ENCODE results near the gene KDELR1. TPM values are rescaled to one million over a fixed set of nuclear protein-coding genes. Genes with fewer than 3 reads are reported as not detected.
A peak's percentile ranks its signal among the peaks of the same experiment; 100 is the strongest.

Gene KDELR1
- total RNA-seq, 1 donor, result 20.0 TPM

DNA sequence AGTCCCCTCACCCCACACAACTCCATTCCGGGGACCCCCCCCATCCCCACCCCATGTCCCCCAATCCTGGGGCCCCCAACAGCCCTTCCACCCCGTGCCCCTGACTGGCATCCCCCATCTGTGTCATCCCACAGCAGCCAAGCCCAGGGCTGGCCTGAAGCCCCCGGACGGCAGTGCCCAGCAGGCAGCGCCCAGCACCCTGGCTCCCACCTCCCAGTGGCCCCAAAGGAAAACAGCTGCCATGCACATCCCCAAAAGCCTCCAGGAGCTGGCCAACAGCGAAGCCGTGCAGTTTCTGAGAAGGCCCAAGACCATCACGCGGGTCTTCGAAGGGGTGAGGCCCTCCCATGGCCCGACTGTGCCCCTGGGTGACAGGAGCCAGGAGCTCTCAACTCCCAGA lies 25.7 kb downstream of the KDELR1 start:
- H3K4me1 ChIP-seq (ENCODE audit: insufficient read depth, low read length), result peaks cover 17% of the 10 kb centered on the region

DNA sequence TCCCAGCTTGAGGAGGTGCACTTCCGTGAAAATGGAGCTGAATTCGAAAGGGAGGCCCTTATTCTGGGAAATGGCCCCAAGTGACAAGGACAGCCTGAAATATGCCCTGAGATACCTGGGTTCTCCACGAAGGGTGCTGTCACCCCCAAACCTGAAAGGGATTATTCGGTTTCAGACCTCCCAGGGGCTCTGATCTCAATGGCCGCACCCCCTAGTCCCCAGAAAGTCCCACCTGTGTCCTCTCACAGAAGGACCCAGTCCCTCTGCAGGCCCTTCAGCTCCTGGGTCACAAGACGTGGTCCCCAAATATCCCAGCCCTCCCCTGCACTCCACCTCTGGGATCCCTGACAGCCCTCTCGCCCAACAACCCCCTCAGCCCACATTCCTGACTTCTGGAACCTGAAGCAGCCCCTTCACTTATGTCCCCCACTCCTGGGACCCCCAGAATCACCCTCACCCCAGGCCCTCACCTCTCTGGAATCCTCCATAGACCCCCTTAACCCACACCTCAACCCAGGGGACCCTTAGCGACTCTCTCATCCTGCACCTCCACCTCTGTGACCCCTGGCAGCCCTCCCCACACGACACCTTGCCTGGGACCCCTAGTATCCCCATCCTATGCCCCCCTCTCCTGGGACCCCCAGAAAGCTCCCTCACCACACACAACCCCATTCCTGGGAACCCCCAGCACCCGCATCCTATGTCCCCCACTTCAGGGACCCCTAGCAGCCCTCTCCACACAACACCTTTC lies 26.6 kb downstream of the KDELR1 start:
- peak overlapping the region; percentile 21 for H3K4me3 ChIP-seq (ENCODE audit: low read length)
- H3K27me3 ChIP-seq (ENCODE audit: insufficient read depth, low read length), result no peaks in the 10 kb centered on the region

More for the DNA sequence above, 25.7 kb downstream of the KDELR1 start:
- no peak overlapping the region for H3K4me3 ChIP-seq (ENCODE audit: low read length)
- H3K9me3 ChIP-seq (ENCODE audit: low read depth, low read length), result no peaks in the 10 kb centered on the region
- H3K27me3 ChIP-seq (ENCODE audit: insufficient read depth, low read length), result no peaks in the 10 kb centered on the region

DNA sequence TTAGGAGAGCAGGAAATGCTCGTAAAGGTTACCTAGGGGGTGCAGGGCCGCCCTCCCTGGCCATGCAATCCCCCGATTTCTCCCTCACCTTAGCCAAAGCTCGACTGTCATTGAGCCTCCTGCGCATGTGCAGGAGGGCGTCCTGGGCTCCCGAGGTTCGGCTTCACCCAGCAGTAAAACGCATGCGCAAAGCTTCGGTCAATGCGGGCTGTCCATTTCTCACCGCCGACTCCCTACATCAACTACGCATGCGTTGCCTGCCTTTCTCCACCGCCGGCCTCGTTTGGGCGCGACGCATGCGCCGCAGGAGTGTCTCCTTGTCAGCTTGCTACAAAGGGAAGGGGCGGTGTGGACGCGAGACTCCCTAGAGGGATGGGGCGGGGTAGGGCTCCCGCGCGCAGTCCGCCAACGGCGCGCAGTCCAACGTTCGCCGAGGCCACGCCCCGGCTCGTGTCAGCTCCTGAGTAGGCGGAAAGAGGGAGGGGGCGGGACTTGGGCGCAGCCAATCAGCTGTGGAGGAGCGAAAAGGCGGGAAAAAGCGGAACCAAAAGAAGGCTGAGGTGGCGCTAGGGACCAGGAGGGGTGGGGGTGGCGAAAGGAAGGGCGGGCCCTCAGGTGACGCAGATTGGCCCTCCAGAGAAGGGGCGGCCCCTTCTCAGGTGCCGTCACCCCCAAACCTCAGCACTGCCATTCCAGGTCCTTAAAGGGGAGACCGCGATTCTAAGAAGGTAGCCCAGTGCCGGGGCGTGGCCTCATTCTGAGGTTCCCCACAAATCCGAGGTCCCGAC lies 27.3 kb downstream of the KDELR1 start, which contains the start of the genes SYNGR4 and TMEM143:
Gene SYNGR4, plus strand, starts transcription at position 558 of the 788 bp plus-strand sequence. CDS start 1,476 bp downstream, outside the sequence.
Gene TMEM143, minus strand, starts transcription at position 131 of the 788 bp plus-strand sequence. Its CDS starts 20 bp downstream, at position 111.
- H3K9me3 ChIP-seq (ENCODE audit: low read depth, low read length), result no peaks in the 10 kb centered on the region
- peaks cover 17% of the 10 kb centered on the region for H3K4me1 ChIP-seq (ENCODE audit: insufficient read depth, low read length)
- peak within 1 kb of the TSS; percentile 58 for H3K4me3 ChIP-seq (ENCODE audit: low read length)
- H3K27me3 ChIP-seq (ENCODE audit: insufficient read depth, low read length), result no peaks in the 10 kb centered on the region

More for the DNA sequence above, 26.6 kb downstream of the KDELR1 start:
- Histone ChIP-seq H3K9me3 (ENCODE audit: low read depth, low read length) (no peaks in the 10 kb centered on the region), H3K4me1 (ENCODE audit: insufficient read depth, low read length) (peaks cover 17% of the 10 kb centered on the region)

DNA sequence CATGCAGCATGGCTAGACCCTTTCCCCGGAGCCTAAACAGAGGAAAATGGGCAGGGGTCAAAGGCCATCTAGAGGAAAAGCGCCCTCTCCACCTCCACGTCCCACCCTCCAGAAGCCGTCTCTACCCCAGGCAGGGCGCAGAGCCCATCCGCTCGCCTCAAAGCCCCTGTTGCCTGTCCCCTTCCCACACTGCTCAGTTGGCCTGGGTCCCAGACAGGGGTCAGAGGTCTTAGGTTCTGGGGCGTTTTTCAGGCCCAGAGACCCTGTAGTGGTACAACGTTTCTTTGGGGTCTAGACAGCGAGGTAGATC lies 27.9 kb downstream of the KDELR1 start:
- H3K4me1 ChIP-seq (ENCODE audit: insufficient read depth, low read length), result peaks cover 17% of the 10 kb centered on the region
- H3K27me3 ChIP-seq (ENCODE audit: insufficient read depth, low read length), result no peaks in the 10 kb centered on the region
- H3K4me3 ChIP-seq (ENCODE audit: low read length), result peak overlapping the region; percentile 58
- H3K9me3 ChIP-seq (ENCODE audit: low read depth, low read length), result no peaks in the 10 kb centered on the region

DNA sequence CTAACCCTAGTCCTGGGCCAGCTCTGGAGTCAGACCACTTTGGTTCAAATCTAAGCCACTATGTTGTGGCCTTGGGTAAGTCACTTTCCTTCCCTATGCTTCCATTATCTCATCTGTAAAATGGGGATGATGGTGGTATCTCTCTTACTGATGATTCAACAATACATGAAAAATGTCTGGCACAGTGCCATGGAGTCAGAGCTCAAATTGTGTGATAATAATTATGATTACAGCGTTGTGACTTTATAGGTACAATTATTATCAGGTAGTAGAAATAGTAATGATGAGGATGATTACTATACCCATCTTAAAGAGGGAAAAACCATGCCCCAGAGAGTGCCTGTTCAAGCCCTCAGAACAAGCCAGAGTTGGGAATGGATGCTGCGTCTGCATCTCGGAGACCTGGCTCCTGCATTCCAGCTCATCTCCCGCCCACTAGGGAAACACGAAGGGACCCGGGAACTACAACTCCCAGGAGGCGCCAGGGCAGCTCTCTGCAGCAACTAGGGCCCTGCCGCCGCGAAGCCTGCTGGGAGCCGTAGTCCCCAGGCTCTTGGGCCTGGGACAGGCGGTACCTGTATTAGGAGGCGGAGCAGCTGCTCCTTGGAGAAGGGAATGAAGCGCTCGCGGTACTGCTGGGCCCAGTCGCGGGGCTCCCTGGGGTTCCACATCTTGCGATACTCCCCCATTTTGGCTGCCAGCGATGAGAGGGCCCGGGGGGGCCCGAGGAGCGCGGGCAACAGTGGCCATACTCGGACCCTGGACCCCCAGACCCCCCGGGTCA lies 28.4 kb downstream of the KDELR1 start:
- Histone ChIP-seq H3K9me3 (ENCODE audit: low read depth, low read length) (no peaks in the 10 kb centered on the region), H3K4me1 (ENCODE audit: insufficient read depth, low read length) (peaks cover 17% of the 10 kb centered on the region), H3K4me3 (ENCODE audit: low read length) (peak overlapping the region; percentile 58), H3K27me3 (ENCODE audit: insufficient read depth, low read length) (no peaks in the 10 kb centered on the region)

DNA sequence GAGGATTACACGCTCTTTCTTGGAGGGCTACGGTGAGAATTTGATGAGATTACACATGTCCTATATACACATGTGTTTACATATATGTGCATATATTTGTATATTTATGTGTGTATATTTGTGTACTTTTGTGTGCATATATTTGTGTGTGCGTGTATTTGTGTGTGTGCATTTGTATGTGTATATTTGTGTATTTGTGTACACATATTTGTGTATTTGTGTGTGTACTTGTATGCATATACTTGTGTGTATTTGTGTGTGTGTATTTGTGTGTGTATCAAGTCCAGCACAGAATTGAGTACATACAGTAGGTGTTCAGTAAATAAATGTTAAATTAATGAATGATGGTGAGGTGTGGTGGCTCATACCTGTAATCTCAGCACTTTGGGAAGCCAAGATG lies 29.4 kb downstream of the KDELR1 start:
- Histone ChIP-seq H3K27me3 (ENCODE audit: insufficient read depth, low read length) (no peaks in the 10 kb centered on the region), H3K9me3 (ENCODE audit: low read depth, low read length) (no peaks in the 10 kb centered on the region), H3K4me1 (ENCODE audit: insufficient read depth, low read length) (peaks cover 17% of the 10 kb centered on the region), H3K4me3 (ENCODE audit: low read length) (no peak overlapping the region)

DNA sequence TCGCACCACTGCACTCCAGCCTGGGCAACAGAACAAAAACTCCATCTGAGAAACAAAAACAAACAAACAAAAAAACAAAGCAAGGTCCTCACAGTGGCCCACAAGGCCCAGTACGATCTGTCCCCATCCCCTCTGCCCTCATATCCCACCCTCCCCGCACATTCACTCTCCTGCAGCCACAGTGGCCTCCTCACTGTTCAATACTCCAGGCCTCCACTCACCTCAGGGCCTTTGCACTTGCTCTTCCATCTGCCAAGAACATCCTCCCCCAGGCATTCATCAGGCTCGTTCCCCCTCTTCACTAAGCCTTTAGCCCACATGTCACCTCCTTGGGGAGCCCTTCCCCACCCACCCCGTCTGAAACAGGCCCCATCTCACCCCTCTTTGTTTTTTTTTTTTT lies 32.2 kb downstream of the KDELR1 start:
- H3K9me3 ChIP-seq (ENCODE audit: low read depth, low read length), result no peaks in the 10 kb centered on the region
- no peak overlapping the region for H3K4me3 ChIP-seq (ENCODE audit: low read length)
- H3K27me3 ChIP-seq (ENCODE audit: insufficient read depth, low read length), result no peaks in the 10 kb centered on the region
- peaks cover 10% of the 10 kb centered on the region for H3K4me1 ChIP-seq (ENCODE audit: insufficient read depth, low read length)

DNA sequence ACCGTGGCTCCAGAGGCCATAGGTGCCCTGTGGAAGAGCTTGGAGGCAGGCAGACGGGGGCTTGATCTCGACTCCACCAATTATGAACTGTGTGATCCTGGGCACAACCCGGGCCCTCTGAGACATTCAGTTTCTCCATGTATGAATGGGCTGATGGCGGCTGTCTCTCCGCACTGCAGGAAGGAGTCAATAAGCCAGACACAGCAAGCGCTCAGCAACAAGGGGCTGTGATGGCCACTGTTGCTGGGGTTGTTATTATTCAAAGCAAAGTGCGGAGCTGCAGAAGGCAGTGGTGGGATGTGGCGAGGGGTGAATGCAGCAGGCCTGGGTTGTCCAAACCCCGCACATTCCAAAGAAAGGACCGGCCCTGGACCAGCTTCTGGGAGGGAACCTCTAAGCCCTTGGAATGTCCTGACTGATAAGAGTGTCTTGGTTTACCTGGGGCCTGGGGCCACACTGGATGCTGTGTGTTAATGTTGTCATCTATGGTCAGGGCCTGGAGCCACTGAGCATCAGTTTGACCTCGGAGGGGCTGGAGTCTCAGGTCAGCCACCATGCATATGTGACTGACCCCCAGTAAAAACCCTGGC lies 35.9 kb downstream of the KDELR1 start:
- no peaks in the 10 kb centered on the region for H3K27me3 ChIP-seq (ENCODE audit: insufficient read depth, low read length)

DNA sequence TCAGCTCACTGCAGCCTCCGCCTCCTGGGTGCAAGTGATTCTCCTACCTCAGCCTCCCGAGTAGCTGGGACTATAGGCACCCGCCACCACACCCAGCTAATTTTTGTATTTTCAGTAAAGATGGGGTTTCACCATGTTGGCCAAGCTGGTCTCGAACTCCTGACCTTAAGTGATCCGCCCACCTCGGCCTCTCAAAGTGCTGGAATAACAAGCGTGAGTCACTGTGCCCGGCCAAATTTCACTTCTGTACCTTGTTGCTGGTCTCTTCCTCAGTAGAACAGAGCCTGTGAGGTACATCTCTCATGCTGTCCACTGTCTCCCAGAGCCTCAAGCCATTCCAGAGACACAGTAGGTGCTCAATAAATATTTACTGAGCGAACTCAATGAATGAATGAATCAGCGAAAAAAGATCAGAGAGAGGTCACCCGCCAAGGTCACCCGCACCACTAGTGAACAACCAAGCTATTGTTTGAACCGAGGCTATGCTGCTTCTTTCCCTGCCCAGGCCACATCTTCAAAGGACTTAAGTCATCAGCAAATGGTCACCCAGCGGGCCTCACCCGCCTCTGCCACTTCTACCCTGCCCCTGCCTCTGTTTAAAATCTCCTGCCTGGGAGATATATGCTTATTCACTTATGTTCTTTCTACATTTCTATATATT lies 36.9 kb downstream of the KDELR1 start:
- Histone ChIP-seq H3K9me3 (ENCODE audit: low read depth, low read length) (no peaks in the 10 kb centered on the region), H3K4me1 (ENCODE audit: insufficient read depth, low read length) (no peaks in the 10 kb centered on the region), H3K4me3 (ENCODE audit: low read length) (no peak overlapping the region), H3K27me3 (ENCODE audit: insufficient read depth, low read length) (no peaks in the 10 kb centered on the region)

More for the DNA sequence above, 35.9 kb downstream of the KDELR1 start:
- Histone ChIP-seq H3K4me1 (ENCODE audit: insufficient read depth, low read length) (no peaks in the 10 kb centered on the region), H3K4me3 (ENCODE audit: low read length) (no peak overlapping the region), H3K9me3 (ENCODE audit: low read depth, low read length) (no peaks in the 10 kb centered on the region)

DNA sequence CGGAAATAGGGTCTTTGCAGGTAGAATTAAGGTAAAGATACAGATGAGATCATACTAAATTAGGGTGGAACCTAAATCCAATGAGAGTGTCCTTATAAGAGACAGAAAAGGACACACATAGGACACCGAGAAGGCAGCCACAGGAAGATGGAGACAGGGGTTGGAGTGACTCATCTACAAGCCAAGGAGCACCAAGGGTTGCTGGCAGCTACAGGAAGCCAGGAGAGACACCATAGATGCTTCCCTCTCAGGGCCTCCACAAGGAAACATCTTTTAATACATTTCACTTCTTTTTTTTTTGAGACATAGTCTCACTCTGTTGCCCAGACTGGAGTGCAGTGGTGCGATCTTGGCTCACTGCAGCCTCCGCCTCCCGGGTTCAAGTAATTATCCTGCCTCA lies 37.7 kb downstream of the KDELR1 start:
- no peaks in the 10 kb centered on the region for H3K27me3 ChIP-seq (ENCODE audit: insufficient read depth, low read length)
- H3K9me3 ChIP-seq (ENCODE audit: low read depth, low read length), result no peaks in the 10 kb centered on the region
- no peak overlapping the region for H3K4me3 ChIP-seq (ENCODE audit: low read length)
- H3K4me1 ChIP-seq (ENCODE audit: insufficient read depth, low read length), result no peaks in the 10 kb centered on the region

DNA sequence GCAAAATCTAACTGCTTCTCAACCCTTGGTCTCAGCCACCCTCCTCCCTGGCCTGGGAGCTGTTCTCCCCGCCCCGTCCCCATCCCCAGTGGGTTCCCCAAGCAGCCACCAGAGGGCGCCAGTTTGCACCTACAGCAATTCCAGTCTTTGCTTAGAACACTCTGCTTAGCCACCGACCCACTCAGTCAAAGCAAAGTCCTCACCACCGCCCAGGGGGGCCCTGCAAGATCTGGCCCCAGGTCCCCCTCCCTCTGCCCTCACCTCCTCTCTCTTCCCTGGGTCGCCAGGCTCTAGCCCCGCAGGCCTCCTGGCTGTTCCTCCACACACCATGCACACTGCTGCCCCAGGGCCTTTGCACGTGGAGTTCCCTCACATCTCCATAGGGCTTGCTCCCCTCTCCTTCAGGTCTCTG lies 40.0 kb downstream of the KDELR1 start:
- H3K4me1 ChIP-seq (ENCODE audit: insufficient read depth, low read length), result no peaks in the 10 kb centered on the region
- no peak overlapping the region for H3K4me3 ChIP-seq (ENCODE audit: low read length)
- no peaks in the 10 kb centered on the region for H3K27me3 ChIP-seq (ENCODE audit: insufficient read depth, low read length)
- H3K9me3 ChIP-seq (ENCODE audit: low read depth, low read length), result no peaks in the 10 kb centered on the region

DNA sequence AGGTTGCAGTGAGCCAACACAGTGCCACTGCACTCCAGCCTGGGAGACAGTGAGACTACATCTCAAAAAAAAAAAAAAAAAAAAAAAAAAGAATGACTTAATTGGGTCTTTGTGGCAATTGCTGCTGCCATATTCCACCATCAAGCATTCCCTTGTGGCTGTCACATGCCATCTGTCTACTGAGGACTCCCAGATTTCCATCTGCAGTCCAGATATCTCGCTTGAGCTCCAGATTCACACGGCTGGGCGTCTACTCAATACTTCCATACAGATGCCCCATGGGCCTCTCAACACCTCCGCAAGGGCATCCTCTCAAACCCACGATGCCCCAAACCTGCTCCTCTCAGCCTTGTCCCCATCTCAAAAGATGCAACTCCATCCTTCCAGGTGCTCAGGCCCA lies 40.5 kb downstream of the KDELR1 start:
- Histone ChIP-seq H3K27me3 (ENCODE audit: insufficient read depth, low read length) (no peaks in the 10 kb centered on the region), H3K4me1 (ENCODE audit: insufficient read depth, low read length) (no peaks in the 10 kb centered on the region), H3K4me3 (ENCODE audit: low read length) (no peak overlapping the region), H3K9me3 (ENCODE audit: low read depth, low read length) (no peaks in the 10 kb centered on the region)

DNA sequence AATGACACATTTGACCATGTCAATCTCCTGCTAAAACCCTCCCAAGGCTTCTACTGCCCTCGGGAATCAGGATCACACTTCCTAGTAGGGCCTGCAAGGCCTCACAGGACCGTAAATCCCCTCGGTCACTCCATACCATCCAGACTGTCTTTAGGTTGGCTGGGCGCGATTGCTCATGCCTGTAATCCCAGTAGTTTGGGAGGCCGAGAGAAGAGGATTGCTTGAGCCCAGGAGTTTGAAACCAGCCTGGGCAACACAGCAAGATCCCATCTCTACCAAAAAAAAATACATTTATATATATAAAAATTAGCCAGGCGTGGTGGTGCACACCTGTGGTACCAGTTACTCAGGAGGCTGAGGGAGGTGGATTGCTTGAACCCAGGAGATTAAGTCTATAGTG lies 42.6 kb downstream of the KDELR1 start:
- Histone ChIP-seq H3K9me3 (ENCODE audit: low read depth, low read length) (no peaks in the 10 kb centered on the region), H3K4me1 (ENCODE audit: insufficient read depth, low read length) (no peaks in the 10 kb centered on the region), H3K27me3 (ENCODE audit: insufficient read depth, low read length) (no peaks in the 10 kb centered on the region), H3K4me3 (ENCODE audit: low read length) (no peak overlapping the region)

DNA sequence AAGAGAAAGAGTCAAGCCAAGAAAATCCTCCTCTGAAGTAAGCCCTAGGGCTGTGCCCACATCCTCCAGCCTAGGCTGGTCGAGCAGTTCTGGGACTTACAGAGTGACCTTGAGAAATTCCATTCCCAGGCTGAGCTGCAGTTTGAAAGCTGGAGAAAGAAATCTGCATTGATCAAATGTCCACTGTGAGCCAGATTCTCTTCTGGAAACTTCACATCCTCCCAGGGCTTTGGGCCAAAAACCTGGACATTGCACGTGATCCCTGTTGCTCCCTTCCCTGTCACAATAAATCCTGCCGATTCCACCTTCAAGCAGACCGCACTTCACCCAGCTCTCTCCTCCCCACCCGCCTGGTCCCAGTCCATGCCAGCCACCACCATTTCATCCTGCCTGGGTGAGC lies 43.3 kb downstream of the KDELR1 start:
- H3K4me3 ChIP-seq (ENCODE audit: low read length), result no peak overlapping the region
- H3K9me3 ChIP-seq (ENCODE audit: low read depth, low read length), result no peaks in the 10 kb centered on the region
- no peaks in the 10 kb centered on the region for H3K27me3 ChIP-seq (ENCODE audit: insufficient read depth, low read length)
- no peaks in the 10 kb centered on the region for H3K4me1 ChIP-seq (ENCODE audit: insufficient read depth, low read length)
